HG03175 (cell line): ENCODE measurements around the gene MRPS9.

ENCODE experiments used
- ATAC-seq: cut with Tn5 transposase; IDR thresholded peaks from one replicate; pipeline ENCODE4 v1.9.1; 2021; ENCODE audit warnings: mild to moderate bottlenecking, moderate library complexity; ENCODE audit not compliant: unreplicated experiment

MRPS9 gene

GRCh38 chr2:105117565-105117964 is 79.7 kb downstream of the MRPS9 start:
- ATAC-seq = no peak

- no peak for ATAC-seq
These were observed 81.1 kb downstream of the MRPS9 start for GRCh38 chr2:105118960-105119359.

- ATAC-seq = no peak
These were observed 83.6 kb downstream of the MRPS9 start for GRCh38 chr2:105121434-105121833.

- no peak for ATAC-seq
These were observed 87.6 kb downstream of the MRPS9 start for GRCh38 chr2:105125428-105125827.

GRCh38 chr2:105125920-105126319 is 88.1 kb downstream of the MRPS9 start:
- ATAC-seq = no peak

GRCh38 chr2:105126336-105126735 is 88.5 kb downstream of the MRPS9 start:
- ATAC-seq = no peak

GRCh38 chr2:105127289-105127915 is 89.5 kb downstream of the MRPS9 start:
- ATAC-seq = no peak

- peak; percentile 96 for ATAC-seq
These were observed 91.9 kb downstream of the MRPS9 start for GRCh38 chr2:105129722-105130232.

GRCh38 chr2:105130546-105130945 is 92.7 kb downstream of the MRPS9 start:
- no peak for ATAC-seq

GRCh38 chr2:105134081-105134480 is 96.2 kb downstream of the MRPS9 start:
- no peak for ATAC-seq

GRCh38 chr2:105135436-105135835 is 97.6 kb downstream of the MRPS9 start:
- no peak for ATAC-seq

- ATAC-seq = no peak
These were observed 98.5 kb downstream of the MRPS9 start for GRCh38 chr2:105136394-105136793.

GRCh38 chr2:105138643-105139042 is 100.8 kb downstream of the MRPS9 start:
- no peak for ATAC-seq

- ATAC-seq = no peak
These were observed 101.8 kb downstream of the MRPS9 start for GRCh38 chr2:105139556-105140239.

GRCh38 chr2:105140240-105140568 is 102.3 kb downstream of the MRPS9 start:
- ATAC-seq = no peak

GRCh38 chr2:105141099-105141614 is 103.3 kb downstream of the MRPS9 start:
- ATAC-seq = no peak

- no peak for ATAC-seq
These were observed 104.4 kb downstream of the MRPS9 start for GRCh38 chr2:105142239-105142638.

GRCh38 chr2:105143094-105143466 is 105.2 kb downstream of the MRPS9 start:
- no peak for ATAC-seq

GRCh38 chr2:105143467-105144151 is 105.7 kb downstream of the MRPS9 start:
- no peak for ATAC-seq

- no peak for ATAC-seq
These were observed 106.5 kb downstream of the MRPS9 start for GRCh38 chr2:105144152-105144940.

GRCh38 chr2:105144941-105145300 is 107.1 kb downstream of the MRPS9 start:
- ATAC-seq = peak; percentile 50
